ENCODE measurements around the gene PRUNE1.

PRUNE1 gene

GRCh38 chr1:151055581-151055980 lies 47.3 kb downstream of the PRUNE1 start:
- no peak for DNase-seq

GRCh38 chr1:151056149-151056548 lies 47.9 kb downstream of the PRUNE1 start:
- no peak for DNase-seq

GRCh38 chr1:151058692-151059091 lies 50.4 kb downstream of the PRUNE1 start:
- peak; percentile 42 for DNase-seq

- DNase-seq, result peak; percentile 68
Measured at GRCh38 chr1:151059109-151060006, 51.1 kb downstream of the PRUNE1 start, which contains the start of gene CDC42SE1. CDC42SE1 (minus strand) TSS chr1:151059622; CDS start chr1:151055730, 3,892 bp downstream.

- DNase-seq, result no peak
Measured at GRCh38 chr1:151060007-151060656, 51.9 kb downstream of the PRUNE1 start, which contains the start of gene MLLT11. MLLT11 (plus strand) TSS chr1:151060397; CDS start chr1:151067225, 6,828 bp downstream.

GRCh38 chr1:151060657-151061421 lies 52.6 kb downstream of the PRUNE1 start:
- no peak for DNase-seq

- DNase-seq, result no peak
Measured at GRCh38 chr1:151061704-151062103, 53.5 kb downstream of the PRUNE1 start.

- DNase-seq, result no peak
Measured at GRCh38 chr1:151062741-151063371, 54.6 kb downstream of the PRUNE1 start.

GRCh38 chr1:151065089-151065645 lies 56.9 kb downstream of the PRUNE1 start:
- no peak for DNase-seq

GRCh38 chr1:151067185-151067584 lies 58.9 kb downstream of the PRUNE1 start:
- no peak for DNase-seq

GRCh38 chr1:151069103-151069486 lies 60.8 kb downstream of the PRUNE1 start:
- no peak for DNase-seq

- peak; percentile 85 for DNase-seq
Measured at GRCh38 chr1:151070474-151071276, 62.4 kb downstream of the PRUNE1 start, which contains the start of gene GABPB2. GABPB2 (plus strand) TSS chr1:151070761; CDS start chr1:151088190, 17,429 bp downstream.

- DNase-seq, result no peak
Measured at GRCh38 chr1:151072224-151072623, 64.0 kb downstream of the PRUNE1 start.
